Neural progenitor cell (in vitro differentiated cells): ENCODE measurements around the gene ZNF385D.

ENCODE experiments used
- EZH2 ChIP-seq: fragments of 200-600 bp; sonication (generic); IDR thresholded peaks from 2 replicates; pipeline ENCODE4 v1.6.1; 2017; ENCODE audit warnings: antibody characterized with exemption, mild to moderate bottlenecking, moderate library complexity
- TF ChIP-seq, protein P1 (sequence below): fragments of 200-600 bp; sonication (generic); IDR thresholded peaks from 2 replicates; pipeline ENCODE4 v1.5.1; 2017; ENCODE audit warnings: antibody characterized with exemption, mild to moderate bottlenecking

DNA sequence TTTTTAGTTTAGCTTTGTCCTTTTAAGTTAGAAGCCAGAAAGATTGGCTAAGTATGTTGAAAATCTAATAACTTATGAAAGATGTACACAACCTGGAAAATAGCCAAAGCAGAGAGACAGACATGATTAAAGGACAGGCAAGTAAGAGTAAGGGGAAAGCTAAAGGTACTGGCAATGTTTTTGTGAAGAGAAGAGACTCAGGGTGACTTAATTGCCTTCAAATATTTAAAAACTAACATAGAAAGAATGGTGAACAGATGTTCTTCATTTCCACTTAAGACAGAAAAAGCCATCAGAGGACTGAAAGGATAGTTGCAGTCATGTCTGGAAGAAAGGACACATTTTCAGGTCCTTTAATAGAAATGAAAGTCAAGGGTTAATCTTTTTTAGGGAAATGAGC lies 68.8 kb downstream of the ZNF385D start:
- TF ChIP-seq, protein P1, sequence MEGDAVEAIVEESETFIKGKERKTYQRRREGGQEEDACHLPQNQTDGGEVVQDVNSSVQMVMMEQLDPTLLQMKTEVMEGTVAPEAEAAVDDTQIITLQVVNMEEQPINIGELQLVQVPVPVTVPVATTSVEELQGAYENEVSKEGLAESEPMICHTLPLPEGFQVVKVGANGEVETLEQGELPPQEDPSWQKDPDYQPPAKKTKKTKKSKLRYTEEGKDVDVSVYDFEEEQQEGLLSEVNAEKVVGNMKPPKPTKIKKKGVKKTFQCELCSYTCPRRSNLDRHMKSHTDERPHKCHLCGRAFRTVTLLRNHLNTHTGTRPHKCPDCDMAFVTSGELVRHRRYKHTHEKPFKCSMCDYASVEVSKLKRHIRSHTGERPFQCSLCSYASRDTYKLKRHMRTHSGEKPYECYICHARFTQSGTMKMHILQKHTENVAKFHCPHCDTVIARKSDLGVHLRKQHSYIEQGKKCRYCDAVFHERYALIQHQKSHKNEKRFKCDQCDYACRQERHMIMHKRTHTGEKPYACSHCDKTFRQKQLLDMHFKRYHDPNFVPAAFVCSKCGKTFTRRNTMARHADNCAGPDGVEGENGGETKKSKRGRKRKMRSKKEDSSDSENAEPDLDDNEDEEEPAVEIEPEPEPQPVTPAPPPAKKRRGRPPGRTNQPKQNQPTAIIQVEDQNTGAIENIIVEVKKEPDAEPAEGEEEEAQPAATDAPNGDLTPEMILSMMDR: no peak
- no peak for TF ChIP-seq EZH2
